GM13977 (cell line): ENCODE results near the gene SINHCAF.
"Not testable (repeated sequence)": the region's sequence is repeated elsewhere in the genome, so short reads cannot be mapped to it uniquely, and the experiment has no call there.

Experiments used
- DNase-seq: peaks from one replicate; pipeline ENCODE4 v3.0.0; 2012; ENCODE audit warnings: low spot score
- CTCF ChIP-seq: IDR thresholded peaks from 2 replicates; pipeline ENCODE4 v1.5.1; 2012; ENCODE audit warnings: mild to moderate bottlenecking, control low read depth; ENCODE audit not compliant: insufficient read depth; ENCODE audit errors: extremely low read depth, missing control alignments
- in situ Hi-C: fragments of 300-500 bp; cut with MboI; formaldehyde crosslinking; loops from one replicate; pipeline ENCODE4 v1.12.0; 2022; ENCODE audit warnings: low sequenced_read_pairs, low pct_unique_long_range_greater_than_20kb, mixed read lengths, inconsistent platforms; ENCODE audit not compliant: unreplicated experiment

SINHCAF gene

GRCh38 chr12:31259136-31259886, 66.6 kb downstream of the SINHCAF start:
- no peak for TF ChIP-seq CTCF
- no peak for DNase-seq
- in situ Hi-C loops, result no loop called here

- in situ Hi-C loops, result no loop called here
- no peak for TF ChIP-seq CTCF
- DNase-seq, result no peak
Measured at GRCh38 chr12:31257784-31258183, 68.2 kb downstream of the SINHCAF start.

GRCh38 chr12:31251707-31252611, 74.0 kb downstream of the SINHCAF start:
- in situ Hi-C loops, DNase-seq: not testable (repeated sequence)

- no peak for DNase-seq
- in situ Hi-C loops, result no loop called here
- TF ChIP-seq CTCF, result no peak
Measured at GRCh38 chr12:31250179-31250578, 75.8 kb downstream of the SINHCAF start.

GRCh38 chr12:31249356-31249755, 76.6 kb downstream of the SINHCAF start:
- in situ Hi-C loops, result loop anchor here (25.0 kb wide), 2 partner anchors 137 to 412 kb away; no protein-coding TSS in a partner anchor
- DNase-seq, result no peak
- TF ChIP-seq CTCF, result no peak

GRCh38 chr12:31248815-31249214, 77.1 kb downstream of the SINHCAF start:
- in situ Hi-C loops, result loop anchor here (25.0 kb wide), 2 partner anchors 137 to 412 kb away; no protein-coding TSS in a partner anchor
- DNase-seq, result no peak
- no peak for TF ChIP-seq CTCF
